OCI-LY1 (cell line): Measurements from ENCODE around the gene GUK1.

Experiments
- H2AFZ ChIP-seq: fragments of 200-600 bp; sonication (generic), shearing (Covaris generic); 2 replicates; pipeline ENCODE4 v1.6.0; 2014; ENCODE audit warnings: antibody characterized with exemption, mild to moderate bottlenecking, low read length
- H3F3A ChIP-seq: fragments of 200-600 bp; sonication (generic), shearing (Covaris generic); 2 replicates; pipeline ENCODE4 v1.6.0; 2014; ENCODE audit warnings: mild to moderate bottlenecking, antibody characterized with exemption, low read length, moderate library complexity; ENCODE audit not compliant: insufficient read depth
- H3K27ac ChIP-seq: fragments of 200-600 bp; sonication (generic); 2 replicates; pipeline ENCODE4 v1.5.1; 2014; ENCODE audit warnings: low read length, mixed run types, mild to moderate bottlenecking, low read depth; ENCODE audit not compliant: poor library complexity, severe bottlenecking
- H3K27me3 ChIP-seq: fragments of 200-600 bp; sonication (generic); 2 replicates; pipeline ENCODE4 v1.6.0; 2014; ENCODE audit warnings: antibody characterized with exemption, mild to moderate bottlenecking, low read length, moderate library complexity; ENCODE audit not compliant: insufficient read depth
- H3K36me3 ChIP-seq: fragments of 200-600 bp; sonication (generic); 2 replicates; pipeline ENCODE4 v1.6.1; 2014; ENCODE audit warnings: mild to moderate bottlenecking, antibody characterized with exemption, low read length, moderate library complexity, mixed read lengths; ENCODE audit not compliant: insufficient read depth
- H3K4me1 ChIP-seq: fragments of 200-600 bp; sonication (generic); 2 replicates; pipeline ENCODE4 v1.5.1; 2014; ENCODE audit warnings: mild to moderate bottlenecking, low read length, moderate library complexity; ENCODE audit not compliant: insufficient read depth, severe bottlenecking
- H3K4me2 ChIP-seq: fragments of 200-600 bp; sonication (generic), shearing (Covaris generic); 2 replicates; pipeline ENCODE4 v1.6.1; 2014; ENCODE audit warnings: low read length
- H3K4me3 ChIP-seq: fragments of 200-600 bp; sonication (generic); 2 replicates; pipeline ENCODE4 v1.5.1; 2014; ENCODE audit warnings: low read length, low read depth, mild to moderate bottlenecking, mixed read lengths; ENCODE audit not compliant: poor library complexity, severe bottlenecking
- H3K79me2 ChIP-seq: fragments of 200-600 bp; shearing (Covaris generic); 2 replicates; pipeline ENCODE4 v1.6.1; 2016; ENCODE audit warnings: mixed run types, low read length, mixed read lengths; ENCODE audit not compliant: insufficient read depth
- H3K9ac ChIP-seq: fragments of 200-600 bp; sonication (generic), shearing (Covaris generic); 2 replicates; pipeline ENCODE4 v1.6.1; 2014; ENCODE audit warnings: mild to moderate bottlenecking, low read length, mixed read lengths
- H3K9me2 ChIP-seq: fragments of 200-600 bp; sonication (generic), shearing (Covaris generic); 2 replicates; pipeline ENCODE4 v1.6.1; 2014; ENCODE audit warnings: low read depth, mild to moderate bottlenecking, low read length, mixed read lengths
- H3K9me3 ChIP-seq: fragments of 200-600 bp; shearing (Covaris generic); 2 replicates; pipeline ENCODE4 v1.6.1; 2014; ENCODE audit warnings: low read length, mixed read lengths
- H4K20me1 ChIP-seq: fragments of 200-600 bp; sonication (generic), shearing (Covaris generic); 2 replicates; pipeline ENCODE4 v1.6.0; 2016; ENCODE audit warnings: mild to moderate bottlenecking, low read length; ENCODE audit not compliant: insufficient read depth
- EZH2 ChIP-seq: fragments of 200-600 bp; sonication (generic), shearing (Covaris generic); IDR thresholded peaks from 2 replicates; pipeline ENCODE4 v1.8.0; 2017; ENCODE audit warnings: borderline replicate concordance, mixed run types, mild to moderate bottlenecking, antibody characterized with exemption, low read length, moderate library complexity, mixed read lengths
- TF ChIP-seq, protein P1 (sequence below): fragments of 200-600 bp; sonication (generic), shearing (Covaris generic); IDR thresholded peaks from 2 replicates; pipeline ENCODE4 v1.5.1; 2017; ENCODE audit warnings: mild to moderate bottlenecking, antibody characterized with exemption, low read length, moderate library complexity, mixed read lengths

Gene GUK1

DNA sequence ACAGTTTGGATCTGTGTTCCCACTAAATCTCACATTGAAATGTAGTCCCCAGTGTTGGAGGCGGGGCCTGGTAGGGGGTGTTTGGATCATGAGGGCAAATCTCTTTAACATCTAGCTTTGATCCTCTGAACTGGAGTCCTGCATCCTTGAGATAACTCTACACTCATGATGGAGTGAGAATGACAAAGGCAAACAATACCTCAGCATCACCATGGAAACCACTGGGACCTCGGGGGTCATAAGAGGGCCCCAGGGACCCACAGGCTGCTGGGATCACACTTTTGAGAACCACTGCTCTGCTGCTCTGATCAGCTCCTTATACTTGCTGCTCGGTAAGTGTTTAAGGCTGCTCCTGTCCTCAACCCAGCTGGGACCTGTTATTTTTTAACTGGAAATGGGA is 54.4 kb downstream of the GUK1 start:
- no peak overlapping the region for H3K4me2 ChIP-seq
- no peaks in the 10 kb centered on the region for H4K20me1 ChIP-seq
- TF ChIP-seq, protein P1, sequence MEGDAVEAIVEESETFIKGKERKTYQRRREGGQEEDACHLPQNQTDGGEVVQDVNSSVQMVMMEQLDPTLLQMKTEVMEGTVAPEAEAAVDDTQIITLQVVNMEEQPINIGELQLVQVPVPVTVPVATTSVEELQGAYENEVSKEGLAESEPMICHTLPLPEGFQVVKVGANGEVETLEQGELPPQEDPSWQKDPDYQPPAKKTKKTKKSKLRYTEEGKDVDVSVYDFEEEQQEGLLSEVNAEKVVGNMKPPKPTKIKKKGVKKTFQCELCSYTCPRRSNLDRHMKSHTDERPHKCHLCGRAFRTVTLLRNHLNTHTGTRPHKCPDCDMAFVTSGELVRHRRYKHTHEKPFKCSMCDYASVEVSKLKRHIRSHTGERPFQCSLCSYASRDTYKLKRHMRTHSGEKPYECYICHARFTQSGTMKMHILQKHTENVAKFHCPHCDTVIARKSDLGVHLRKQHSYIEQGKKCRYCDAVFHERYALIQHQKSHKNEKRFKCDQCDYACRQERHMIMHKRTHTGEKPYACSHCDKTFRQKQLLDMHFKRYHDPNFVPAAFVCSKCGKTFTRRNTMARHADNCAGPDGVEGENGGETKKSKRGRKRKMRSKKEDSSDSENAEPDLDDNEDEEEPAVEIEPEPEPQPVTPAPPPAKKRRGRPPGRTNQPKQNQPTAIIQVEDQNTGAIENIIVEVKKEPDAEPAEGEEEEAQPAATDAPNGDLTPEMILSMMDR = no peak
- TF ChIP-seq EZH2 = no peak
- H3K27me3 ChIP-seq = no peaks in the 10 kb centered on the region
- no peaks in the 10 kb centered on the region for H3K4me1 ChIP-seq
- no peaks in the 10 kb centered on the region for H3K36me3 ChIP-seq
- H3K9me2 ChIP-seq = no peaks in the 10 kb centered on the region
- H3K9ac ChIP-seq = no peak overlapping the region
- H3K9me3 ChIP-seq = peaks cover 7% of the 10 kb centered on the region
- no peak overlapping the region for H2AFZ ChIP-seq
- no peak overlapping the region for H3K4me3 ChIP-seq
- no peaks in the 10 kb centered on the region for H3K79me2 ChIP-seq
- no peak overlapping the region for H3K27ac ChIP-seq
- H3F3A ChIP-seq = no peaks in the 10 kb centered on the region

DNA sequence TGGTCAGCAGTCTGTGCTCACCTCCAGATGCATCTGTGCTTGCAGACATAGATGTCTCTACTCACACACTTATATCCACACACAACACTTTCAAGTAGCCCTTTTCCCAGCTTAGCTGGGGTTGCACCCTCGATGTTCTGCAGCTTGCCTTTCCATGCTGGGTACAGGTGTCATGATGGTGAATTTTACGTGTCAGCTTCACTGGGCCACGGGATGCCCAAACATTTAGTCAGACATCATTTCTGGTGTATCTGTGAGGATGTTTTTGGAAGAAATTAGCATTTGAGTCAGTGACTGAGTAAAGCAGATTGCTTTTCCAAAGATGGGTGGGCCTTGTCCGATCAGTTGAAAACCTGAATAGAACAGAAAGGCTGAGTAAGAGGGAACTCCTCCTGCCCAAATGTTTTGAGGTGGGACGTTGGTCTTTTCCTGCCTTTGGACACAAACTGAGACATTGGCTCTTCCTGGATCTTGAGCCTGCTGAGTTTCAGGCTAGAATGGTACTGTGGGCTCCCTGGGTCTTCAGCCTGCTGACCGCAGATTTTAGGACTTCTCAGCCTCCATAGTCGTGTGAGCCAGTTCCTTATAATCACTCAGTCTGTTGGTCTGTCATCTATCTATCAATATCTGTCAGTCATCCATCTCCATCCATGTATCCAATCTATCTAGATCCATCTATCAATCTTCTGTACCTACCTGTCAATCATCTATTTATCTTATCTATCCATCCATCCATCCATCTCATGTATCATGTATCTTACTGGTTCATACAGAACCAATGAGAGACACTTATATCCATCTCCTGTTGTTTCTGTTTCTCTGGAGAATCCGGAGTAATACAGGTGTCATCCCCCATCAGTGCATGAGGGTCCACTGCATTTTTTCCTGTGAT is 55.1 kb downstream of the GUK1 start:
- Histone ChIP-seq H3F3A (no peaks in the 10 kb centered on the region), H3K4me2 (no peak overlapping the region), H3K4me3 (no peak overlapping the region), H3K9me3 (peaks cover 14% of the 10 kb centered on the region), H4K20me1 (no peaks in the 10 kb centered on the region), H3K9ac (no peak overlapping the region), H2AFZ (no peak overlapping the region), H3K36me3 (no peaks in the 10 kb centered on the region), H3K4me1 (no peaks in the 10 kb centered on the region), H3K9me2 (no peaks in the 10 kb centered on the region), H3K79me2 (no peaks in the 10 kb centered on the region), H3K27ac (no peak overlapping the region), H3K27me3 (no peaks in the 10 kb centered on the region)
- TF ChIP-seq, protein P1 = no peak
- no peak for TF ChIP-seq EZH2

DNA sequence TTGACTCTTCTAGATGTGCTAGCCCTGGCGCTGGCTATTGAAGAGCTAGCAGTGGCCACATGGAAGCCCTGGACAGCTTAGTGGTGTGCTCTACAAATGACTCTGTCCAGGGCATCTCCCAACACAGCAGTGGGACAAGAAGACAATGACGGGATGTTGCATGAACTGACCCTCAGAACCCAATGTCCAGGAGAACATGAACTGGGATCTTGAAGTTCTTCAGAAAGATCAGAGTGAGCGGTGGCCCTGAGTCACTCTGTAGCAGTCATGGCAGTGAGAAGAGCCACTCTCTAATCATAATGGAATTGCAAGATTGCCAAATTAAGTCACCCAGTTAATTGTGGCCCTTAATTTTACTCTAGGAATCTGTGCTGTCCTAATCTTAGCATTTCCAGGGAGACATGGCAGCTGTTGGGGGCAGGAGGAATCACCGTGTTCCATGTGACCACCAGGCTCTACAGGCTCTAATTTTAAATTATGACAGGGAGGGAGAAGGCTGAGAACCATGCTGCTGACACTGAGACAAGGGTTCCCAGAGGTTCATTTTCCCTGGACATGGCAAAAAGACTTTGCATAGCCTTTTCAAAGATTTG is 57.6 kb downstream of the GUK1 start:
- Histone ChIP-seq H3K36me3 (no peaks in the 10 kb centered on the region), H3K79me2 (no peaks in the 10 kb centered on the region), H3K9me3 (peaks cover 15% of the 10 kb centered on the region), H3K27me3 (no peaks in the 10 kb centered on the region), H3K27ac (no peak overlapping the region), H3K9me2 (no peaks in the 10 kb centered on the region), H3K4me3 (no peak overlapping the region), H3K9ac (no peak overlapping the region), H3K4me2 (no peak overlapping the region), H2AFZ (no peak overlapping the region), H3K4me1 (no peaks in the 10 kb centered on the region), H4K20me1 (no peaks in the 10 kb centered on the region), H3F3A (no peaks in the 10 kb centered on the region)
- no peak for TF ChIP-seq EZH2
- TF ChIP-seq, protein P1 = no peak
